Astrocyte (in vitro differentiated cells and primary cell): ENCODE results near the gene WASF2.

Source experiments
- CTCF ChIP-seq: IDR thresholded peaks from 2 replicates; pipeline ENCODE4 v1.5.1; 2011; ENCODE audit warnings: low read depth, mild to moderate bottlenecking, inconsistent platforms, low read length, moderate library complexity; ENCODE audit not compliant: insufficient read depth
- EZH2 ChIP-seq: IDR thresholded peaks from 2 replicates; pipeline ENCODE4 v1.6.1; 2012; ENCODE audit warnings: mild to moderate bottlenecking, low read length, inconsistent platforms; ENCODE audit not compliant: insufficient read depth

DNA sequence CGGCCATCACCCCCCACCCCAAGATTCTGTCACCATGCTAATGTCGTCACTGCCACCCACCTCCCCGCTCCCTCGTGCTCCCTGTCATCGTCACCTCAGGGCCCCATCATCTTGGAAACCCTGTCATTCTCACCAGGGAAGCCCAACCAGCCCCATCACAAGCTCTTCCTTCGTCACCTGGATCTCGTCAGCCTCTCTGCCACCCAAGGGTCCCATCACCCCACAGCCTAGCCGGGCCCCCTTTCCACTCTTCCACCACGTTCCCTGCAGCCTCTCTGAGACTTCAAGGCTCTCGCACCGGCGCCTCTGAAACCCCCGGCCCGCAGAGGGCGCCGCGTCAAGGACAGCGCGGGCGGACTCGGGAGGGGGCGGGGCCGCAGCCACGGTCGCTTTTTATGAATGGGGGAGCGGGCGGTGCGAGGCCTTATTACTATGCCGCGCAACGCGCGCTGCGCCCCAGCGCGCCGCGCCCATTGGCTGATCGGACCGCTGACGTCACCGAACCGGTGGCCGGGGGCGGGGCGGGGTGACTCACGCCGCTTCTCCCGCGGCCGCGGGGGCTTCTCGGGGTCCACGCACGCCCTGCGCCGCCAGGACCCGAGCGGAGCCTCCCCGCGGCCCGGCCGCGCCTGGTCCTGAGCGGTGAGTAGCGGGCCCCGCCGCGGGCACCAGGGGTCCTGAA lies 97.7 kb downstream of the WASF2 start, which contains the start of gene GPR3:
- TF ChIP-seq CTCF (no peak), EZH2 (no peak)
